ENCODE data around the gene CPA3.

The CPA3 gene

DNA sequence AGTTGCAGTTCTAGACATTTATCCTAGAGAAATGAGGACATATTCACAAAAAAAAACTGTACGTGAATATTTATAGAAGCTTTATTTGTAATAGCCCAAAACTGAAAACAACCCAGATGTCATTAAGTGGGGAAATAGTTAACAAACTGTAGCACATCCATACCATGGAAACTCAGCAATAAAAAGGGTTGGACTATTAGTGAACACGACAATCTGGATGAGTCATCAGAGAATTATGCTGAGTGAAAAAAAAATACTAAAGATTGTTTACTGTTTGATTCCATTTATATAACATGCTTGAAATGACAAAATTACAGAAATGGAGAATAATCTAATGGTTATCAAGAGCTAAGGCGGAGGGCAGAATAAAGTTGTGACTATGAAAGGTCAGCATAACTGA lies 59.5 kb downstream of the CPA3 start:
- no peak for DNase-seq

GRCh38 chr3:148925845-148926244 lies 60.7 kb downstream of the CPA3 start:
- no peak for DNase-seq

GRCh38 chr3:148930752-148931151 lies 65.7 kb downstream of the CPA3 start:
- no peak for DNase-seq

GRCh38 chr3:148931574-148931973 lies 66.5 kb downstream of the CPA3 start:
- no peak for DNase-seq

DNA sequence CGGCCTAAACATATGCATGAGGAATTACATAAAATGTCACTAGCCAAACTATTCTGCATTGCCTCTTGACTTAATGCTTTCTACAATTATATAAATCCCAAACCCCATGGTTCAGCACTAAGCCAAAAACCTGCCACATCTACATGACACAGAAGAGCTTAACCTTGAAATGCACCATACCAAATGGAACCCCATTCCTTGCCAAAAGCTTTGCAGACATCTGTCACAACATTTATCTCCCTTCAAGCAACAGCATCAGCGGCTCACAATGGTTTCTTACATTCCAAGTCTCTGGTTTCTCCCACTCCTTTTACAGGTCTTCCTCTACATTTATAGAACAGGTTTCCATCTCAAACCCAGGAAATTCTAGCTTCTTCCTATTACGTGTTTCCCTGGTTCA lies 67.9 kb downstream of the CPA3 start:
- no peak for DNase-seq

DNA sequence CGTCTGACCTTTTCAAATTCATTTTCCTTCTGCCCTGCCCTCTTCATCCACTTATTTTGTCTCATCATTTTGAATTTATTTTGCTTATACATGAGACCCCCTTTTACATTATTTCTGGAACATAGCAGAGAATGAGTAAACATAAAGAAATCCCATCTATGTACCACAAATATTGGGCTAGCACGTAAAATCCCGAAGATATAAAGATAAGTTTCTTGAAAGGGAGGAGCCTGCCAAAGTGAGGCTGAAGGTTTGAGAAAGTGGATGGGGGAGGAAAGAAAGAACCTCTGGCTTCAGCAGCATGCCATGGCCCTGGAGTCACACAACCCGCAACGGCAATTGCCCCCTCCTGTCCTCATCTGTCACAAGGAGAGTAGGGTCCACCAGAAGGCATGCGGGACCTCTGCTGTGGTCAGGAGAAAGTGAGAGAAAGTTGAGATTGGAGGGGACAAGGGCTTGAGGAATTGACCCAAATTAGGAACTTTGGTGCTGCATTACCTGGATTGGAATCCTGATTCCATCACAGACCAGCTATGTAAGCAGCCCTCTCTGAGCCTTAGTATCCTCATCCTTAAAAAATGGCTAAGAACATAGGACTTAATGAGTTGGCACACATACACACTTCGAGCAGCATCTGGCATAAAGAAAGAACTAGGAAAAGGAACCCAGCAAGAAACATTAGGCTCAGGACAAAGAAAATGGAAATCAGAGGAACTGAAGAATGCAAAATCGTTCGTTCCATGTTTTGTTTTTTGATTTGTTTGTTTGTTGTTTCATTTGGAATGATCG lies 72.6 kb downstream of the CPA3 start:
- no peak for DNase-seq

- no peak for DNase-seq
Measured at GRCh38 chr3:148938306-148938705, 73.2 kb downstream of the CPA3 start.

DNA sequence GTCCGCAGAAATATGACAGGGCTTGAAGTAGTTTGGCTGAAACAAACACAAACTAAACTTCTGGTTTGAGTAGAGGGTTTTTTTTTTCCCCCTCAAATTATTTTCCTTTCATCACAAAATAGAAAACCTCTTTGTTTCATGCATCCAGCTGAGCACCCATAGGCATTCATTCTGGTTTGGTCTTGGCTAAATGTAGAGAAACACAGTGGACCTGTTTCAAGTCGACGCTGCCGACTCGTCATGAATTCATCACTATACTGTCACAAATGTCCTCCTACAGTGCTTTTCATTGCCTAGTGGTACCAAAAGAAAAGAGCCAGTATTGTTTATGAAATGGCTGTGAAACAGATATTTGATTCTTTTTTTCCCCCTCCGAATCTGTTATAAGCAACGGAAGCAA lies 73.8 kb downstream of the CPA3 start:
- DNase-seq: no peak

DNA sequence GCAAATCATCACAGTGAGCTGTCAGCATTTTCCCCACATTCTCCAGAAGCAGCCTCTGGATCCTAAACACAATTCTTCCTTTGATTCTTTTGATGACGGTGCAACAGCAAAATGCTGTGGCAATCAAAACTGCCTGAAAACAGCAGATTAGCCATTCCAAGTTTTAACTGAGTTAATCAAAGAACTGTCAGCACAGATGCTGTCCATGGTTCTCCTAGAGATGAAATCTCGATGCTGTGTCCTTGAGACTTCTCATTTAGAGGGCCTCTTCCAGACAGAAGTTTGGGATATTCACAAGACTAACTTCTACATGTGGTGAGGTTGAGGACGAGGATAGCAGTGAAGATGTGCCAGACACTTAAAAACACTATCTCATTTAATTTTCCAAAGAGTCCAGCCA lies 75.9 kb downstream of the CPA3 start:
- DNase-seq: no peak

- no peak for DNase-seq
Measured at GRCh38 chr3:148943506-148944205, 78.6 kb downstream of the CPA3 start.

GRCh38 chr3:148945116-148945515 lies 80.0 kb downstream of the CPA3 start:
- no peak for DNase-seq

Measured in cortex of kidney (tissue), 1 donor.